Measurements from ENCODE around the gene SLC25A14. TPM values are rescaled to one million over a fixed set of nuclear protein-coding genes. Genes with fewer than 3 reads are reported as not detected.
"Not testable (repeated sequence)": the region's sequence is repeated elsewhere in the genome, so short reads cannot be mapped to it uniquely, and the experiment has no call there.

Gene SLC25A14
- total RNA-seq, 1 experiment from 2014 or later: 21.6 TPM

- ChIA-PET POLR2A (ENCODE audit: low non-redundant PET) (no interaction called here), CTCF (no interaction called here)
- no TSS peak for BruUV-seq (replicated peaks)
- Histone ChIP-seq H3K4me3 (ENCODE audit: low read depth, low read length, poor library complexity, severe bottlenecking) (no peak overlapping the region), H3K27ac (ENCODE audit: low read depth, low read length, poor library complexity, severe bottlenecking) (no peak overlapping the region), H3K27me3 (replicated peaks; ENCODE audit: insufficient read depth, low read depth, low read length, poor library complexity) (no peaks in the 10 kb centered on the region), H3K4me1 (ENCODE audit: insufficient read depth, low read length, poor library complexity, severe bottlenecking) (no peaks in the 10 kb centered on the region), H3K9me3 (ENCODE audit: low read depth, low read length, poor library complexity, severe bottlenecking) (no peaks in the 10 kb centered on the region), H3K36me3 (ENCODE audit: insufficient read depth, low read length, poor library complexity, severe bottlenecking) (no peaks in the 10 kb centered on the region)
- intact Hi-C loops (cut with micrococcal nuclease; ENCODE audit: unreplicated experiment): no loop called here
- no peak for DNase-seq (ENCODE audit: low spot score)
- TF ChIP-seq EZH2 (IDR thresholded peaks at IDR 0.05; ENCODE audit: borderline replicate concordance, low read depth, low read length, poor library complexity, severe bottlenecking) (no peak), CTCF (conservative IDR thresholded peaks at IDR 0.05; ENCODE audit: low read depth, low read length) (no peak)
These were observed 38.3 kb upstream of the SLC25A14 start for GRCh38 chrX:130301405-130301804.

GRCh38 chrX:130301977-130302376 lies 37.7 kb upstream of the SLC25A14 start:
- DNase-seq (ENCODE audit: low spot score): no peak
- intact Hi-C loops (cut with micrococcal nuclease; ENCODE audit: unreplicated experiment): no loop called here
- Histone ChIP-seq H3K27me3 (replicated peaks; ENCODE audit: insufficient read depth, low read depth, low read length, poor library complexity) (no peaks in the 10 kb centered on the region), H3K27ac (ENCODE audit: low read depth, low read length, poor library complexity, severe bottlenecking) (no peak overlapping the region), H3K36me3 (ENCODE audit: insufficient read depth, low read length, poor library complexity, severe bottlenecking) (no peaks in the 10 kb centered on the region), H3K4me3 (ENCODE audit: low read depth, low read length, poor library complexity, severe bottlenecking) (no peak overlapping the region), H3K9me3 (ENCODE audit: low read depth, low read length, poor library complexity, severe bottlenecking) (no peaks in the 10 kb centered on the region), H3K4me1 (ENCODE audit: insufficient read depth, low read length, poor library complexity, severe bottlenecking) (no peaks in the 10 kb centered on the region)
- ChIA-PET POLR2A (ENCODE audit: low non-redundant PET) (no interaction called here), CTCF (no interaction called here)
- TF ChIP-seq CTCF (conservative IDR thresholded peaks at IDR 0.05; ENCODE audit: low read depth, low read length) (no peak), EZH2 (IDR thresholded peaks at IDR 0.05; ENCODE audit: borderline replicate concordance, low read depth, low read length, poor library complexity, severe bottlenecking) (no peak)
- no TSS peak for BruUV-seq (replicated peaks)

DNA sequence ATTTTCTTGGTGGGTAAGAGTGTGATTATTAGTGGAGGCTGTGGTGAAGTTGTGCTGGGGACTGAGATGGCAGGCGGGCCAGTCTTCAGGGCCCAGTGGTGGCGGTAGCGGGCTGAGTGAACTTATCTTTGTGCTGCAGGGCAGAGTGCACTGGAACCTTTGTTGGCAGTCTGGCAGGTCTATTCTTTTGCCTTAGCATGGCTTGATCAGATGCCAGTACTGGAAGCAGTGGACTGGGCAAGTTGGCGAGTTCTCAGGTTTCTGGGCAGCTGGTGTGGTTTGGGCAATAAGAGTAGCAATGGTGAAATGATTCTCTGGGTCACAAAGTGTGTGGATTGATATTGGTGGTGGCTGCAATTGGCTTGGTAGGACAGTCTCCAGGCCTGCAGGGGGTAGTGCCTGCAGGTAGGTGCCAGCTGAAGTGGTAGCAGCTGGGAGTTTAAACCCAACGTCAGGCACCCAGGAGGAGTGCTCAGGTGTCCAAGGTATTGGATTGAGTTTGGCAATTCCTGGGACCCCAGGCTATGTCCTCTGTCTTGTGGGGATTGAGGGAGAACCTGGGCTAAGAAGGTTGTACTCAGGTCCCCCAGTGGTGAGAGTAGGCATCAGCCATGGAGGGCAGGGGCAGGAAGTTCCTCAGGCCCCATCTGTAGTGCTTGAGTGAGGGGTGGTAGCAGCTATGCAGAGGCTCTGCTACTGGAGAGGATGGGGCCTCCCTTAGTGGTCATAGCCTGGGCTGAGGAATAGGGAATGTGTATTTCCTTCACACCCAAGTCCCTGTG lies 34.9 kb upstream of the SLC25A14 start:
- Histone ChIP-seq H3K36me3 (ENCODE audit: insufficient read depth, low read length, poor library complexity, severe bottlenecking) (no peaks in the 10 kb centered on the region), H3K27me3 (replicated peaks; ENCODE audit: insufficient read depth, low read depth, low read length, poor library complexity) (no peaks in the 10 kb centered on the region), H3K4me1 (ENCODE audit: insufficient read depth, low read length, poor library complexity, severe bottlenecking) (no peaks in the 10 kb centered on the region), H3K27ac (ENCODE audit: low read depth, low read length, poor library complexity, severe bottlenecking) (no peak overlapping the region), H3K9me3 (ENCODE audit: low read depth, low read length, poor library complexity, severe bottlenecking) (no peaks in the 10 kb centered on the region), H3K4me3 (ENCODE audit: low read depth, low read length, poor library complexity, severe bottlenecking) (no peak overlapping the region)
- CTCF ChIA-PET: no interaction called here
- no TSS peak for BruUV-seq (replicated peaks)
- no peak for TF ChIP-seq CTCF (conservative IDR thresholded peaks at IDR 0.05; ENCODE audit: low read depth, low read length)
- no peak for TF ChIP-seq EZH2 (IDR thresholded peaks at IDR 0.05; ENCODE audit: borderline replicate concordance, low read depth, low read length, poor library complexity, severe bottlenecking)
- intact Hi-C loops (cut with micrococcal nuclease; ENCODE audit: unreplicated experiment): no loop called here
- no peak for DNase-seq (ENCODE audit: low spot score)
- POLR2A ChIA-PET (ENCODE audit: low non-redundant PET): no interaction called here

GRCh38 chrX:130319886-130320285 lies 19.8 kb upstream of the SLC25A14 start:
- POLR2A ChIA-PET (ENCODE audit: low non-redundant PET); DNase-seq (ENCODE audit: low spot score); H3K4me3 ChIP-seq (ENCODE audit: low read depth, low read length, poor library complexity, severe bottlenecking); CTCF ChIA-PET; BruUV-seq (replicated peaks); intact Hi-C loops (cut with micrococcal nuclease; ENCODE audit: unreplicated experiment); H3K36me3 ChIP-seq (ENCODE audit: insufficient read depth, low read length, poor library complexity, severe bottlenecking); H3K9me3 ChIP-seq (ENCODE audit: low read depth, low read length, poor library complexity, severe bottlenecking); H3K27me3 ChIP-seq (replicated peaks; ENCODE audit: insufficient read depth, low read depth, low read length, poor library complexity); H3K4me1 ChIP-seq (ENCODE audit: insufficient read depth, low read length, poor library complexity, severe bottlenecking); H3K27ac ChIP-seq (ENCODE audit: low read depth, low read length, poor library complexity, severe bottlenecking): not testable (repeated sequence)
